Cardiac septum (tissue), 1 donor: ENCODE results near the gene SLC8A1. TPM values are rescaled to one million over a fixed set of nuclear protein-coding genes. Genes with fewer than 3 reads are reported as not detected.
A peak's percentile ranks its signal among the peaks of the same experiment; 100 is the strongest.

Experiments
- DNase-seq: peaks from one replicate; pipeline ENCODE4 v3.0.0-alpha.2; 2020; ENCODE audit warnings: low spot score
- intact Hi-C: fragments of 100-400 bp; cut with DNase I; formaldehyde crosslinking; loops from one replicate; pipeline ENCODE4 v1.14.0; 2022
- total RNA-seq: library from RNA; stranded (reverse); fragmentation: NEBNext Ultra II Directional; extraction: Animal tissue kit (Norgen Biotek cat#: 25700); gene quantifications from one replicate; pipeline ENCODE4 v1.2.1, GENCODE V29; 2021
- donor health status: DM: no; HTN: no; CAD: no.

Gene SLC8A1
- total RNA-seq, 1 donor from 2014 or later = 906 TPM

DNA sequence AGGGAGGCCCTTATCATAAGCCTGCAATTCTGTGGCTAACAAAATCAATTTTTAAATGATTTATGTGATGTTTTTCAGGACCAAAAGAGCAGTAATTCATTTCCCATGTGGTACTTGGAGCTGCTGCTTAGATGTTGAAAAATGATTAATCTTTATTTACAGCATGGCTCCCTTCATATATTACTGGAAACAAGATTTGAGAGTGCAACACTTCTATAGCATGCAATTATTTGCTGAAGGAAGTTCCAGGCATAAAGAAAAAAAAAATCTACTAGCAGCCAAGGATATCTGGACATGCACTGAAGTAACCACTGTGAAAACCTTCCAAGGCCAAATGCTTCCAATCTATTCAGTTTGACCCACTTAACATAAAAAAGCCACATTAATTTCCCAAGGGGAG is 186.3 kb downstream of the SLC8A1 start:
- intact Hi-C loops = no loop called here
- DNase-seq = no peak

DNA sequence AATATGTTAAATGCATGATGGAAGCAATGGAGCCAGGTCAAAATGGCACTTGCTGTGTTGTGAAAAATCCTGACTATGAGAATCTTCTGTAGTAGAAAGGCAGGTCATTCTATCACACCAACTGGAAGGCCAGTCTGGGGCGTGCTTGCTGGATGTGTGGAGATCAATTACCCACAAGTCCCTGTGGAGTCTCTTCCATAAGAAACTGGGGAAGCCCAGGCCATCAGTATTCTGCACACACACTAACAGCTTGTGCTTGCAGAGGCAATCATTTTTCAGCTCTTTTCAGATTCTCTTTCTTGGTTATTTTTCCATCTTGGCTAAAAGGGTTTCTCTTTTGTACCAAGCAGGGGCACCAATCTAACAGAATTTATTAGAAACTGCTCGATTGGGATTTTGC is 190.8 kb downstream of the SLC8A1 start:
- intact Hi-C loops = no loop called here
- DNase-seq = no peak

GRCh38 chr2:40260437-40260836 is 191.5 kb downstream of the SLC8A1 start:
- no peak for DNase-seq
- intact Hi-C loops = no loop called here

DNA sequence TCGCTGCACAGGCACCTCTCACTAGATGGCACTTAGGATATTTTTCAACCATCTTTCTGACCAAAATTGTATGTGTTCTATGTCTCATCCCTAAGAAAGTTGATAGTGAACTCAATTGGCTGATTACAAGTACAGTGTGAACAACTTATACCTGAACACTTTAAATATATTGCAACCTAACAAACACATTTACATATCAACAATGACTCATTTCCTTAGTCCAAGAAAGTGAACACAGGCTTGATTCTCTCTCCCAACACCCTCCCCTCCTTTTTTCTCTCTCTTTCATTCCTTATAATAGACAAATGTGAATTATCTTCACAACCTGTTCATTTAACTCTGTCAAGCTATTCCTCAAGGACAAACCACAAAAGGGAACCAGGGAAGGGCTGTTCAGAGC is 192.0 kb downstream of the SLC8A1 start:
- intact Hi-C loops = no loop called here
- DNase-seq = no peak

GRCh38 chr2:40258135-40258457 is 193.8 kb downstream of the SLC8A1 start:
- DNase-seq = no peak
- intact Hi-C loops = no loop called here

GRCh38 chr2:40257340-40258134 is 194.4 kb downstream of the SLC8A1 start:
- DNase-seq = no peak
- intact Hi-C loops = no loop called here

GRCh38 chr2:40256649-40257048 is 195.2 kb downstream of the SLC8A1 start:
- intact Hi-C loops = no loop called here
- DNase-seq = no peak

DNA sequence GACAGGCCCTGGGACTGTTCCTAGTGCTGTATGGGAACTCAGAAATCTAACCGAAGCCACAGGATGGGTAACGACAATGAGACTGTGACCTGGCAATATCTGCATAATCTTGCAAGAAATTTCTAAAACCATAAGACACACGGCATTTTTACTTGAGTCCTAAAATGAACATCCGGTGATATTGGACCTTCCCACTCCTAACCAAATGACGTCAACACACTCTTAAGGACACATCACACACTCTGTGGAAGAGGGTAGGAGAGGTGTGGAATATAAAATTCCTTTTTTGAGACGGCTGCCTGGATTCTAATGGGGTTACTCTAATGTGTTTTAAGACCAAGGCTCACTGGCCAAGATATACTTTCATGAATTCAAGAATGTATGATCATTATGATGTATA is 195.9 kb downstream of the SLC8A1 start:
- intact Hi-C loops = no loop called here
- DNase-seq = no peak

- no peak for DNase-seq
- intact Hi-C loops = no loop called here
Observed at GRCh38 chr2:40255103-40255502, 196.8 kb downstream of the SLC8A1 start.

- DNase-seq = no peak
- intact Hi-C loops = no loop called here
Observed at GRCh38 chr2:40254611-40255010, 197.3 kb downstream of the SLC8A1 start.

- DNase-seq = no peak
Observed at GRCh38 chr2:40251137-40251536, 200.8 kb downstream of the SLC8A1 start.

DNA sequence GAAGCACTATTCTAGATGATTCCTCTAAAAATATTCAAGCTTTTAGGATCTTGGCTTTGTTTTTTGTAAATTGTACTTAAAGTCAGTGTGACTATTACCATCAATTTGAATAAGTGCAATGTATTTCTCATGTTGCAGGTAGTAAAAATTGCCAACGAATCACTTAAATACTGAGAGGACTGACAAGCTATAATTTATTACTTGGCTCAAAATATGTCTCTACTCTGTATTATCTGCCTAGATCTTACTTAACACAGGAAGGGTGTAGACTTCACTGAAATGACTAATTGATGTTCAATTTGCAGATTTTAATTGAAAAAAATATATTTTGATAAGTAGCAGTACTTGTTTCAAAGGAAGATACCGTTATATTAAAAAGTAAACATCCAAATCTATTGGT is 202.3 kb downstream of the SLC8A1 start:
- DNase-seq = no peak
- intact Hi-C loops = loop anchor here (10.0 kb wide), 1 partner anchor 105 kb away; no protein-coding TSS in a partner anchor

More at GRCh38 chr2:40251137-40251536, 200.8 kb downstream of the SLC8A1 start:
- intact Hi-C loops = no loop called here

DNA sequence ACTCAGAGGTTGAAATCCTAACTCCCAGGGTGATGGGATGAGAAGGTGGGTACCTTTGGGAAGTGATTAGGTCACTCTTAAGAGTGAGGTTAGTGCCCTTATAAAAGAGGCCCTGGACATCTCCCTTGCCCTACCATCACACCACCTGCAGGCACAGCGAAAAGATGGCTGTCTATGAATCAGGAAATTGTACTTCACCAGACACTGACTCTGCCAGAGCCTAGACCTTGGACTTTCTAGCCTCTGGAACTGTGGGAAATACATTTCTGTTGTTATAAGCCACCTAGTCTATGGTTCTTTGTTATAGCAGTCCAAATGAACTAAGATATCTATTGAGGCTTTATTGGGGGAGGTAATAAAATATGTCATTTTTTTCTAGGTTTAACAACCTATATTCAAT is 203.6 kb downstream of the SLC8A1 start:
- intact Hi-C loops = loop anchor here (10.0 kb wide), 1 partner anchor 107 kb away; no protein-coding TSS in a partner anchor
- no peak for DNase-seq

GRCh38 chr2:40244675-40245074 is 207.2 kb downstream of the SLC8A1 start:
- intact Hi-C loops = loop anchor here (5.0 to 10.0 kb wide), 3 partner anchors 38 to 208 kb away; partner anchors contain the start of gene SLC8A1

GRCh38 chr2:40244251-40244650 is 207.6 kb downstream of the SLC8A1 start:
- intact Hi-C loops = loop anchor here (5.0 to 10.0 kb wide), 3 partner anchors 38 to 208 kb away; partner anchors contain the start of gene SLC8A1

More at GRCh38 chr2:40244675-40245074, 207.2 kb downstream of the SLC8A1 start:
- peak; percentile 79 for DNase-seq

GRCh38 chr2:40243581-40244187 is 208.2 kb downstream of the SLC8A1 start:
- intact Hi-C loops = loop anchor here (5.0 to 10.0 kb wide), 3 partner anchors 39 to 209 kb away; partner anchors contain the start of gene SLC8A1
- no peak for DNase-seq

More at GRCh38 chr2:40244251-40244650, 207.6 kb downstream of the SLC8A1 start:
- no peak for DNase-seq

- intact Hi-C loops = loop anchor here (5.0 to 10.0 kb wide), 3 partner anchors 40 to 210 kb away; partner anchors contain the start of gene SLC8A1
- no peak for DNase-seq
Observed at GRCh38 chr2:40242315-40242714, 209.6 kb downstream of the SLC8A1 start.

DNA sequence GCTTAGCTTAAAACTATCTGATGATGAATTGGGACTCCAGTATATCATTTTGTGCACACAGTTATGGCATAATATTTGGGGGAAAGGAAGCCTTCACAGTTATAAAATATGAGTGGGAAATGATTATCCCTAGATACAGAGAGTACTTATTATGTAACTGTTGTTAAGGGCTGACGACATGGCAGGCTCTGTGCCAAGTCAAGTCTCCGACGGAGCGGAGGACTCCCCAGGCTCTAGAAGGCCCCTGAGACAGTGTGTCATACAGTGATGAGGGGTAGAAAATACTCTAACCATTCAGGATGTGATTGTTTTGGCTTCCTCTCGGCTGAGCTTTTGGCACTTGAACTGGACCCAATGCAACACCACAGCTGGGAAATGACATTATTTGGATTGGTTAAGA is 211.8 kb downstream of the SLC8A1 start:
- intact Hi-C loops = loop anchor here (5.0 to 10.0 kb wide), 3 partner anchors 42 to 212 kb away; partner anchors contain the start of gene SLC8A1

GRCh38 chr2:40230707-40231432 is 221.0 kb downstream of the SLC8A1 start:
- no peak for DNase-seq
- intact Hi-C loops = no loop called here

More for the DNA sequence above, 211.8 kb downstream of the SLC8A1 start:
- peak; percentile 87 for DNase-seq

- DNase-seq = no peak
- intact Hi-C loops = no loop called here
Observed at GRCh38 chr2:40230186-40230585, 221.7 kb downstream of the SLC8A1 start.
